ENCODE measurements around the gene IGSF1.

DNA sequence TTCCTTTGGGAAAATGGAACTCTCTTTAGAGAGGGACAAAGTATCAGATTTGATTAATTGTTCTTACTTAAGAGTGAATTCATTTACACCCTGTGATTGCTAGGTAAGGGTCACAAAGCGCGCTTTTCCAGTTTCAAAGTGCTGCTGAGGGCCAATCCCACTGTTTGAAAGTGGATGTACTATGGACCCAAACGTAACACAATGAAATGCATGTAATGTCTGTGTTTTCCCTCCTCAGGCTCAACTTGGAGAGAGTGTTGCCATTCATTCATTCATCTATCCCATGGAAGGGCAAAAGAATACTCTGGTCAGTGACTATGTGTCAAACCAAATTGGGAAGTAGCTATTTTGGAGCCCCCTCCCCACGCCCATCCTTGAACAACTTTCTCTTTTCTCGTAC lies 16.1 kb downstream of the IGSF1 start:
- TF ChIP-seq, protein P1, sequence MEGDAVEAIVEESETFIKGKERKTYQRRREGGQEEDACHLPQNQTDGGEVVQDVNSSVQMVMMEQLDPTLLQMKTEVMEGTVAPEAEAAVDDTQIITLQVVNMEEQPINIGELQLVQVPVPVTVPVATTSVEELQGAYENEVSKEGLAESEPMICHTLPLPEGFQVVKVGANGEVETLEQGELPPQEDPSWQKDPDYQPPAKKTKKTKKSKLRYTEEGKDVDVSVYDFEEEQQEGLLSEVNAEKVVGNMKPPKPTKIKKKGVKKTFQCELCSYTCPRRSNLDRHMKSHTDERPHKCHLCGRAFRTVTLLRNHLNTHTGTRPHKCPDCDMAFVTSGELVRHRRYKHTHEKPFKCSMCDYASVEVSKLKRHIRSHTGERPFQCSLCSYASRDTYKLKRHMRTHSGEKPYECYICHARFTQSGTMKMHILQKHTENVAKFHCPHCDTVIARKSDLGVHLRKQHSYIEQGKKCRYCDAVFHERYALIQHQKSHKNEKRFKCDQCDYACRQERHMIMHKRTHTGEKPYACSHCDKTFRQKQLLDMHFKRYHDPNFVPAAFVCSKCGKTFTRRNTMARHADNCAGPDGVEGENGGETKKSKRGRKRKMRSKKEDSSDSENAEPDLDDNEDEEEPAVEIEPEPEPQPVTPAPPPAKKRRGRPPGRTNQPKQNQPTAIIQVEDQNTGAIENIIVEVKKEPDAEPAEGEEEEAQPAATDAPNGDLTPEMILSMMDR (conservative IDR thresholded peaks at IDR 0.05) = no peak
- TF ChIP-seq EZH2 (IDR thresholded peaks at IDR 0.05; ENCODE audit: low read depth) = no peak

All from PC-9 (cell line).